SK-N-SH (cell line): ENCODE measurements around the gene SLC35D3. TPM values are rescaled to one million over a fixed set of nuclear protein-coding genes. Genes with fewer than 3 reads are reported as not detected.

Source experiments
- CTCF ChIA-PET: fragments of 300-600, 350-600 bp; formaldehyde crosslinking; extraction: SDS; loops from one replicate; lab custom pipeline; 2021; lab: Yijun Ruan, JAX
- POLR2A ChIA-PET: fragments of 350-600 bp; sonication (Branson Sonifier 250); formaldehyde crosslinking; extraction: SDS; loops from one replicate; lab custom pipeline; 2020; ENCODE audit warnings: antibody characterized with exemption, inconsistent platforms; lab: Yijun Ruan, JAX
- DNase-seq: peaks from one replicate; pipeline ENCODE4 v3.0.0; 2012
- H2AFZ ChIP-seq: fragments of 200-600 bp; sonication (generic); 2 replicates; pipeline ENCODE4 v1.8.1; 2016; ENCODE audit warnings: antibody characterized with exemption, mild to moderate bottlenecking, low read depth
- H3F3A ChIP-seq: fragments of 200-600 bp; sonication (generic); replicated peaks from 2 replicates; pipeline ENCODE3; 2016; ENCODE audit warnings: antibody characterized with exemption, mild to moderate bottlenecking; ENCODE audit not compliant: insufficient read depth
- H3K27ac ChIP-seq, 2 experiments: fragments of 200-500 bp in 1 of 2; fragments of 200-600 bp in 1 of 2; sonication (Bioruptor generic) in 1 of 2; sonication (generic), shearing (Covaris generic) in 1 of 2; 2 replicates each; pipeline versions ENCODE4 v1.5.1 to v1.6.1; 2014 to 2016; ENCODE audit warnings: low read depth in 2 of 2, inconsistent platforms in 1 of 2, low read length in 1 of 2, mild to moderate bottlenecking in 1 of 2, mixed read lengths in 1 of 2
- H3K27me3 ChIP-seq: fragments of 200-600 bp; sonication (generic), shearing (Covaris generic); 2 replicates; pipeline ENCODE4 v1.6.1; 2016; ENCODE audit warnings: mixed run types; ENCODE audit not compliant: insufficient read depth
- H3K36me3 ChIP-seq, 2 experiments: fragments of 200-500 bp in 1 of 2; fragments of 200-600 bp in 1 of 2; sonication (Bioruptor generic) in 1 of 2; sonication (generic) in 1 of 2; replicated peaks in 1 of 2; 2 replicates each; pipeline versions ENCODE3 to v1.5.1; 2014 to 2016; ENCODE audit warnings: low read length in 1 of 2, mild to moderate bottlenecking in 1 of 2; ENCODE audit not compliant: insufficient read depth in 2 of 2, control insufficient read depth in 1 of 2
- H3K4me1 ChIP-seq, 2 experiments: fragments of 200-500 bp in 1 of 2; fragments of 200-600 bp in 1 of 2; sonication (Bioruptor generic) in 1 of 2; sonication (generic), shearing (Covaris generic) in 1 of 2; 2 replicates each; pipeline versions ENCODE4 v1.5.1 to v1.6.1; 2014 to 2016; ENCODE audit warnings: low read depth in 1 of 2, low read length in 1 of 2, mixed run types in 1 of 2; ENCODE audit not compliant: insufficient read depth in 2 of 2, control insufficient read depth in 1 of 2
- H3K4me2 ChIP-seq: fragments of 200-600 bp; sonication (generic), shearing (Covaris generic); 2 replicates; pipeline ENCODE4 v1.6.1; 2017; ENCODE audit warnings: mixed run types
- H3K4me3 ChIP-seq, 2 experiments: fragments of 200-500 bp in 1 of 2; fragments of 200-600 bp in 1 of 2; sonication (Bioruptor generic) in 1 of 2; sonication (generic), shearing (Covaris generic) in 1 of 2; 2 replicates each; pipeline versions ENCODE4 v1.5.1 to v1.8.1; 2014 to 2016; ENCODE audit warnings: low read depth in 2 of 2, inconsistent platforms in 1 of 2, low read length in 1 of 2, mild to moderate bottlenecking in 1 of 2, mixed read lengths in 1 of 2, moderate library complexity in 1 of 2
- H3K79me2 ChIP-seq: fragments of 200-600 bp; sonication (generic); 2 replicates; pipeline ENCODE4 v1.8.1; 2017; ENCODE audit warnings: mild to moderate bottlenecking; ENCODE audit not compliant: insufficient read depth
- H3K9ac ChIP-seq: fragments of 200-600 bp; sonication (generic); 2 replicates; pipeline ENCODE4 v1.6.1; 2017; ENCODE audit warnings: mixed run types
- H3K9me2 ChIP-seq: fragments of 200-600 bp; sonication (generic); 2 replicates; pipeline ENCODE4 v1.6.1; 2017; ENCODE audit warnings: mixed run types
- H3K9me3 ChIP-seq: fragments of 200-600 bp; sonication (generic); 2 replicates; pipeline ENCODE4 v1.6.1; 2017; ENCODE audit warnings: mixed run types, mild to moderate bottlenecking, moderate library complexity
- H4K20me1 ChIP-seq: fragments of 200-600 bp; sonication (generic); 2 replicates; pipeline ENCODE4 v1.6.1; 2017; ENCODE audit warnings: mild to moderate bottlenecking, mixed run types; ENCODE audit not compliant: insufficient read depth
- CHD2 ChIP-seq: fragments of 150-350 bp; IDR thresholded peaks from 2 replicates; pipeline ENCODE4 v1.6.1; 2018; ENCODE audit warnings: low read length; ENCODE audit not compliant: partially characterized antibody
- EP300 ChIP-seq, 2 experiments: IDR thresholded peaks; 2 replicates each; pipeline versions ENCODE4 v1.4.0 to v1.6.1; 2012; ENCODE audit warnings: borderline replicate concordance in 1 of 2, low read depth in 1 of 2, low read length in 1 of 2
- EZH2phosphoT487 ChIP-seq: fragments of 200-600 bp; sonication (generic); IDR thresholded peaks from 2 replicates; pipeline ENCODE4 v1.6.1; 2017; ENCODE audit warnings: low read depth, mixed run types, mild to moderate bottlenecking, antibody characterized with exemption, moderate library complexity, borderline replicate concordance
- FOSL2 ChIP-seq: IDR thresholded peaks from 2 replicates; pipeline ENCODE4 v1.4.0; 2012; ENCODE audit warnings: low read depth, mild to moderate bottlenecking, moderate library complexity, borderline replicate concordance
- GABPA ChIP-seq: IDR thresholded peaks from 2 replicates; pipeline ENCODE4 v1.4.0; 2012; ENCODE audit warnings: low read depth, mild to moderate bottlenecking
- MEF2A ChIP-seq: IDR thresholded peaks from 2 replicates; pipeline ENCODE4 v1.4.0; 2012; ENCODE audit warnings: low read depth, borderline replicate concordance
- MXI1 ChIP-seq: IDR thresholded peaks from 2 replicates; pipeline ENCODE4 v1.6.1; 2012; ENCODE audit warnings: mild to moderate bottlenecking, low read depth, low read length, improper control_type of control experiment
- NFIC ChIP-seq: IDR thresholded peaks from 2 replicates; pipeline ENCODE4 v1.4.0; 2012; ENCODE audit warnings: borderline replicate concordance
- NRF1 ChIP-seq: IDR thresholded peaks from 2 replicates; pipeline ENCODE4 v1.6.1; 2012; ENCODE audit warnings: low read depth, mild to moderate bottlenecking, low read length
- POLR2AphosphoS5 ChIP-seq: IDR thresholded peaks from 2 replicates; pipeline ENCODE4 v1.6.1; 2012; ENCODE audit warnings: low read depth, low read length
- RAD21 ChIP-seq: IDR thresholded peaks from 2 replicates; pipeline ENCODE4 v1.6.1; 2012; ENCODE audit warnings: mild to moderate bottlenecking, low read length
- RCOR1 ChIP-seq: fragments of 150-350 bp; IDR thresholded peaks from 2 replicates; pipeline ENCODE4 v1.6.1; 2017; ENCODE audit warnings: antibody characterized with exemption, low read length
- RFX5 ChIP-seq: IDR thresholded peaks from 2 replicates; pipeline ENCODE4 v1.6.1; 2012; ENCODE audit warnings: mild to moderate bottlenecking, improper control_type of control experiment, low read length
- RXRA ChIP-seq: IDR thresholded peaks from 2 replicates; pipeline ENCODE4 v1.4.0; 2012; ENCODE audit warnings: low read depth, mild to moderate bottlenecking, borderline replicate concordance
- SMC3 ChIP-seq: IDR thresholded peaks from 2 replicates; pipeline ENCODE4 v1.6.1; 2012; ENCODE audit warnings: low read depth, low read length, improper control_type of control experiment
- TAF1 ChIP-seq: IDR thresholded peaks from 2 replicates; pipeline ENCODE4 v1.6.1; 2012; ENCODE audit warnings: low read depth, mild to moderate bottlenecking, low read length, moderate library complexity, borderline replicate concordance
- TCF12 ChIP-seq: IDR thresholded peaks from 2 replicates; pipeline ENCODE4 v1.4.0; 2012
- YY1 ChIP-seq: IDR thresholded peaks from 2 replicates; pipeline ENCODE4 v1.4.0; 2012; ENCODE audit warnings: low read depth, mild to moderate bottlenecking
- WGBS: methylation state at CpG from one replicate; pipeline ENCODE4 v1.1.6; 2017; ENCODE audit warnings: low lambda C conversion rate; 5-methylcytosine and 5-hydroxymethylcytosine counted together
- polyA plus RNA-seq, 3 experiments: library from polyadenylated mRNA; depleted of rRNA; stranded (reverse); fragments of >200 nt; gene quantifications; 2 replicates each; pipeline ENCODE4 v1.2.3, GENCODE V29; 2012
- TF ChIP-seq, protein P1 (sequence below): fragments of 150-350 bp; IDR thresholded peaks from 2 replicates; pipeline ENCODE4 v1.6.1; 2017; ENCODE audit warnings: antibody characterized with exemption, low read length, low read depth, borderline replicate concordance
- TF ChIP-seq, protein P2 (sequence below): IDR thresholded peaks from 2 replicates; pipeline ENCODE4 v1.4.0; 2012; ENCODE audit warnings: low read depth
- TF ChIP-seq, protein P3 (sequence below): fragments of 150-350 bp; IDR thresholded peaks from 2 replicates; pipeline ENCODE4 v1.6.1; 2016; ENCODE audit warnings: mild to moderate bottlenecking, low read depth, low read length
- TF ChIP-seq, protein P4 (sequence below): IDR thresholded peaks from 2 replicates; pipeline ENCODE4 v1.4.0; 2012; ENCODE audit warnings: low read depth, borderline replicate concordance

SLC35D3 gene
- polyA plus RNA-seq, 1 of the 3 experiments (the other 2 are of a cell fraction) = 0.05 TPM

DNA sequence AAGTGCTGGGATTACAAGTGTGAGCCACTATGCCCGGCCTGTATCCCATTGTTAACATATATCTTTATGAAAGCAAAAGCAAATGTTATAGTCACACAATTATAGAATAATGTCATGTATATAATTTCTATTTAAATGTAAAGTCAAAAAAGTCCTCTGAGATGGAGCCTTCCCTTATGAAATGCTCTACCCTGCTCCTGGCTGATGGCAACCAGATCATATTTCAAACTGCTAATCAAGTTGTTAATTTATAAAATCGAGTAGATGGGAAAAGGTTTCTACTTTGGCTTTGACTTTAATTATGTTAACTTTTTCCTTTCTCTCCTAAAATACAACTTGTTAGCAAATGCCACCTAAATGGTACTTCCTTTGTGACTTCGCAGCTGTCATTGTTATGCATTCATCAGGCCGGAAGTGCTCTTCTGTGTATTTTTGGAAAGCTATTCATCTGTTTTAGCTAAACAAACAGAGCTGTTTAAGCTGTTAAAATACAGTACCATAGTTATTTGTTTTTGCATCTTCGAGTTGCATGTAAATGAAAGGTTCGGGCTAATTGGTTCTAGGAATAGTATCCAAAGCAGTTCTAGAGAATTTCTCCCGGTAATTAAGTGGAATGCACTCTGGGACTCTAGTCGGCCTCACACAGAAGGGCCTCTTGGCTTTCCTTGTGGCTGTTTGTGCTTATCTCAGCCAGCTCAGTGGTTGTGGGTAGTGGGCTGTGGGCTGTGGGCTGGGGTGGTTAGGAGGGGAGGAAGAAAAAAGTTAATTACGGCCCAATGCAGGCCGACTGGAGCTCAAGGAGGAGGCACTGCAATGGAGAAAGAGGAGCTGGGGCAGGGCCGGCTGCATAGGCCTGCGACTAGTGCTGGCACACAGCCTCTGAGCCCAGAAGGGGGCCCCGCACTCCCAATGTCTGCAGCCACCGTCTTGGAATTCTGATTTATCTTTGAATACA, 34.8 kb downstream of the SLC35D3 start:
- peak overlapping the region in 1 of 2 experiments; percentile 24; a peak in 2 of 4 replicates for H3K27ac ChIP-seq
- H3K9me2 ChIP-seq = no peaks in the 10 kb centered on the region
- peaks cover 0 to 18% of the 10 kb centered on the region in 2 experiments; a peak in 3 of 4 replicates for H3K4me1 ChIP-seq
- H3K4me2 ChIP-seq = no peak overlapping the region
- no peaks in the 10 kb centered on the region for H3K27me3 ChIP-seq
- no peaks in the 10 kb centered on the region for H3K36me3 ChIP-seq
- no peak for TF ChIP-seq FOSL2
- no peak for TF ChIP-seq EP300 (IDR thresholded peaks at IDR 0.05; ENCODE audit: borderline replicate concordance in 1 of 2, low read depth in 1 of 2, low read length in 1 of 2)
- no peak for TF ChIP-seq YY1
- TF ChIP-seq RFX5 = no peak
- peak; percentile 53 for TF ChIP-seq RAD21
- TF ChIP-seq NRF1 = no peak
- peak; percentile 7; the same call in 1 of the 2 replicates for TF ChIP-seq SMC3
- TF ChIP-seq, protein P1, sequence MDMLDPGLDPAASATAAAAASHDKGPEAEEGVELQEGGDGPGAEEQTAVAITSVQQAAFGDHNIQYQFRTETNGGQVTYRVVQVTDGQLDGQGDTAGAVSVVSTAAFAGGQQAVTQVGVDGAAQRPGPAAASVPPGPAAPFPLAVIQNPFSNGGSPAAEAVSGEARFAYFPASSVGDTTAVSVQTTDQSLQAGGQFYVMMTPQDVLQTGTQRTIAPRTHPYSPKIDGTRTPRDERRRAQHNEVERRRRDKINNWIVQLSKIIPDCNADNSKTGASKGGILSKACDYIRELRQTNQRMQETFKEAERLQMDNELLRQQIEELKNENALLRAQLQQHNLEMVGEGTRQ = no peak
- TF ChIP-seq, protein P2, sequence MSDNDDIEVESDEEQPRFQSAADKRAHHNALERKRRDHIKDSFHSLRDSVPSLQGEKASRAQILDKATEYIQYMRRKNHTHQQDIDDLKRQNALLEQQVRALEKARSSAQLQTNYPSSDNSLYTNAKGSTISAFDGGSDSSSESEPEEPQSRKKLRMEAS = no peak
- TF ChIP-seq TAF1 = no peak
- no peak for TF ChIP-seq TCF12
- no peak for TF ChIP-seq POLR2AphosphoS5
- WGBS = 69% methylated on average over 13 of the region's 14 CpGs
- no peaks in the 10 kb centered on the region for H3F3A ChIP-seq
- H2AFZ ChIP-seq = no peak overlapping the region
- DNase-seq = peak; percentile 45
- no peak overlapping the region for H3K9ac ChIP-seq
- ChIA-PET POLR2A (interaction anchor here (0.6 to 1.1 kb wide), 3 partner anchors 14 to 143 kb away, joined by 3 to 4 read pairs (median 3); no protein-coding TSS in a partner anchor), CTCF (interaction anchor here (0.6 to 1.7 kb wide), 11 partner anchors 12 to 767 kb away, joined by 3 to 5 read pairs (median 3); no protein-coding TSS in a partner anchor)
- no peaks in the 10 kb centered on the region for H3K79me2 ChIP-seq
- H3K4me3 ChIP-seq = no peak overlapping the region
- no peaks in the 10 kb centered on the region for H3K9me3 ChIP-seq
- H4K20me1 ChIP-seq = no peaks in the 10 kb centered on the region

DNA sequence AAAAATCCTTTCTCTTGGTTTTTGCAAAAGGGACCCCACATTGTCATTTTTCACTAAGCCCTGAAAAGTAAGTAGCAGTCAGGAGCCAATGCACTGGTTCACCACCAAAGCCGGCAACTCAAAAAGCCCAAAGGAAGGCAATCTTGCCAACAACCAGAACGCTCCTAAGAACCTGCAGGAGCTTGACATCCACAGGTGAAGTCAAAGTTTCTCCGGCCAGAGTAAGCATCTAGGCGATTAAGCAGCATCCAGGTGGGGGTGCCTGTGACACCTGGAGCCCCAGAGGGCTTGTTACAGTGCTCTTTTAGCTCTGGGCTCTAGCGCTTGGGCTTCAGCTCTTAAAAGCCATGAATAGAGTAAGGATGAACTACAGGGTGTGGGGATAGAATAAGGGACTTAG, 36.1 kb downstream of the SLC35D3 start:
- Histone ChIP-seq H2AFZ (no peak overlapping the region), H3K27me3 (no peaks in the 10 kb centered on the region), H3K79me2 (no peaks in the 10 kb centered on the region), H3K27ac (peak overlapping the region in 1 of 2 experiments; percentile 28; a peak in 1 of 4 replicates), H3K9me3 (no peaks in the 10 kb centered on the region), H4K20me1 (no peaks in the 10 kb centered on the region), H3K36me3 (no peaks in the 10 kb centered on the region), H3F3A (no peaks in the 10 kb centered on the region), H3K4me2 (no peak overlapping the region), H3K9me2 (no peaks in the 10 kb centered on the region), H3K4me1 (peaks cover 0 to 16% of the 10 kb centered on the region in 2 experiments; a peak in 3 of 4 replicates), H3K4me3 (no peak overlapping the region), H3K9ac (no peak overlapping the region)
- POLR2A ChIA-PET = interaction anchor here (1.1 kb wide), 1 partner anchor 59 kb away, joined by 3 read pairs; no protein-coding TSS in a partner anchor
- DNase-seq = no peak
- 80% methylated on average over 4 of the region's 5 CpGs for WGBS
- CTCF ChIA-PET = interaction anchor here (0.7 kb wide), 1 partner anchor 36 kb away, joined by 3 read pairs; the partner anchor contains the start of gene SLC35D3
- TF ChIP-seq RXRA (no peak), NFIC (no peak), MEF2A (no peak), RCOR1 (no peak), CHD2 (no peak), MXI1 (no peak), EZH2phosphoT487 (no peak), YY1 (no peak), SMC3 (no peak), GABPA (no peak)
- TF ChIP-seq, protein P2 = no peak
- TF ChIP-seq, protein P3, sequence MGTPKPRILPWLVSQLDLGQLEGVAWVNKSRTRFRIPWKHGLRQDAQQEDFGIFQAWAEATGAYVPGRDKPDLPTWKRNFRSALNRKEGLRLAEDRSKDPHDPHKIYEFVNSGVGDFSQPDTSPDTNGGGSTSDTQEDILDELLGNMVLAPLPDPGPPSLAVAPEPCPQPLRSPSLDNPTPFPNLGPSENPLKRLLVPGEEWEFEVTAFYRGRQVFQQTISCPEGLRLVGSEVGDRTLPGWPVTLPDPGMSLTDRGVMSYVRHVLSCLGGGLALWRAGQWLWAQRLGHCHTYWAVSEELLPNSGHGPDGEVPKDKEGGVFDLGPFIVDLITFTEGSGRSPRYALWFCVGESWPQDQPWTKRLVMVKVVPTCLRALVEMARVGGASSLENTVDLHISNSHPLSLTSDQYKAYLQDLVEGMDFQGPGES = no peak
- TF ChIP-seq, protein P4, sequence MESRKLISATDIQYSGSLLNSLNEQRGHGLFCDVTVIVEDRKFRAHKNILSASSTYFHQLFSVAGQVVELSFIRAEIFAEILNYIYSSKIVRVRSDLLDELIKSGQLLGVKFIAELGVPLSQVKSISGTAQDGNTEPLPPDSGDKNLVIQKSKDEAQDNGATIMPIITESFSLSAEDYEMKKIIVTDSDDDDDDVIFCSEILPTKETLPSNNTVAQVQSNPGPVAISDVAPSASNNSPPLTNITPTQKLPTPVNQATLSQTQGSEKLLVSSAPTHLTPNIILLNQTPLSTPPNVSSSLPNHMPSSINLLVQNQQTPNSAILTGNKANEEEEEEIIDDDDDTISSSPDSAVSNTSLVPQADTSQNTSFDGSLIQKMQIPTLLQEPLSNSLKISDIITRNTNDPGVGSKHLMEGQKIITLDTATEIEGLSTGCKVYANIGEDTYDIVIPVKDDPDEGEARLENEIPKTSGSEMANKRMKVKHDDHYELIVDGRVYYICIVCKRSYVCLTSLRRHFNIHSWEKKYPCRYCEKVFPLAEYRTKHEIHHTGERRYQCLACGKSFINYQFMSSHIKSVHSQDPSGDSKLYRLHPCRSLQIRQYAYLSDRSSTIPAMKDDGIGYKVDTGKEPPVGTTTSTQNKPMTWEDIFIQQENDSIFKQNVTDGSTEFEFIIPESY = no peak
